Loucy (cell line): ENCODE data around the gene RHOC.

Experiments
- H2AFZ ChIP-seq: fragments of 200-600 bp; sonication (generic); 2 replicates; pipeline ENCODE4 v1.6.0; 2016; ENCODE audit warnings: antibody characterized with exemption, mild to moderate bottlenecking, low read length, moderate library complexity
- H3F3A ChIP-seq: fragments of 200-600 bp; 2 replicates; pipeline ENCODE4 v1.6.0; 2016; ENCODE audit warnings: antibody characterized with exemption, low read depth, mild to moderate bottlenecking
- H3K27me3 ChIP-seq: fragments of 200-600 bp; sonication (generic); 2 replicates; pipeline ENCODE4 v1.6.1; 2014; ENCODE audit warnings: low read length, mild to moderate bottlenecking; ENCODE audit not compliant: insufficient read depth, poor library complexity, severe bottlenecking
- H3K36me3 ChIP-seq: fragments of 200-600 bp; sonication (generic); 2 replicates; pipeline ENCODE4 v1.6.1; 2016; ENCODE audit warnings: low read length; ENCODE audit not compliant: insufficient read depth
- H3K4me1 ChIP-seq: fragments of 200-600 bp; sonication (generic); 2 replicates; pipeline ENCODE4 v1.5.1; 2014; ENCODE audit warnings: low read length, mild to moderate bottlenecking; ENCODE audit not compliant: insufficient read depth, poor library complexity, severe bottlenecking
- H3K4me2 ChIP-seq: fragments of 200-600 bp; sonication (generic); 2 replicates; pipeline ENCODE4 v1.6.0; 2014; ENCODE audit warnings: antibody characterized with exemption, low read length, low read depth, mild to moderate bottlenecking; ENCODE audit not compliant: poor library complexity, severe bottlenecking
- H3K4me3 ChIP-seq: fragments of 200-600 bp; sonication (generic); 2 replicates; pipeline ENCODE4 v1.5.1; 2014; ENCODE audit warnings: low read length, mild to moderate bottlenecking, mixed read lengths; ENCODE audit not compliant: poor library complexity, severe bottlenecking
- H3K79me2 ChIP-seq: fragments of 200-600 bp; sonication (generic); 2 replicates; pipeline ENCODE4 v1.6.1; 2014; ENCODE audit warnings: low read length; ENCODE audit not compliant: insufficient read depth
- H3K9ac ChIP-seq: fragments of 200-600 bp; sonication (generic); 2 replicates; pipeline ENCODE4 v1.6.0; 2014; ENCODE audit warnings: mild to moderate bottlenecking, low read depth, low read length, moderate library complexity; ENCODE audit not compliant: poor library complexity, severe bottlenecking
- H3K9me2 ChIP-seq: fragments of 200-600 bp; sonication (generic); replicated peaks from 2 replicates; pipeline ENCODE4 v1.6.1; 2016; ENCODE audit warnings: low read depth, low read length, mixed read lengths
- H3K9me3 ChIP-seq: fragments of 200-600 bp; sonication (generic); 2 replicates; pipeline ENCODE4 v1.6.1; 2014; ENCODE audit warnings: mild to moderate bottlenecking, antibody characterized with exemption, low read length, low read depth; ENCODE audit not compliant: insufficient read depth
- H4K20me1 ChIP-seq: fragments of 200-600 bp; sonication (generic); 2 replicates; pipeline ENCODE4 v1.6.0; 2014; ENCODE audit warnings: antibody characterized with exemption, low read length, mild to moderate bottlenecking; ENCODE audit not compliant: insufficient read depth, poor library complexity, severe bottlenecking
- EZH2phosphoT487 ChIP-seq: fragments of 200-600 bp; IDR thresholded peaks from 2 replicates; pipeline ENCODE4 v1.6.1; 2018; ENCODE audit warnings: antibody characterized with exemption, mild to moderate bottlenecking, moderate library complexity, borderline replicate concordance
- TF ChIP-seq, protein P1 (sequence below): fragments of 200-600 bp; sonication (generic); conservative IDR thresholded peaks from 2 replicates; pipeline ENCODE4 v1.5.1; 2014; ENCODE audit warnings: mild to moderate bottlenecking, antibody characterized with exemption, low read length

The RHOC gene

DNA sequence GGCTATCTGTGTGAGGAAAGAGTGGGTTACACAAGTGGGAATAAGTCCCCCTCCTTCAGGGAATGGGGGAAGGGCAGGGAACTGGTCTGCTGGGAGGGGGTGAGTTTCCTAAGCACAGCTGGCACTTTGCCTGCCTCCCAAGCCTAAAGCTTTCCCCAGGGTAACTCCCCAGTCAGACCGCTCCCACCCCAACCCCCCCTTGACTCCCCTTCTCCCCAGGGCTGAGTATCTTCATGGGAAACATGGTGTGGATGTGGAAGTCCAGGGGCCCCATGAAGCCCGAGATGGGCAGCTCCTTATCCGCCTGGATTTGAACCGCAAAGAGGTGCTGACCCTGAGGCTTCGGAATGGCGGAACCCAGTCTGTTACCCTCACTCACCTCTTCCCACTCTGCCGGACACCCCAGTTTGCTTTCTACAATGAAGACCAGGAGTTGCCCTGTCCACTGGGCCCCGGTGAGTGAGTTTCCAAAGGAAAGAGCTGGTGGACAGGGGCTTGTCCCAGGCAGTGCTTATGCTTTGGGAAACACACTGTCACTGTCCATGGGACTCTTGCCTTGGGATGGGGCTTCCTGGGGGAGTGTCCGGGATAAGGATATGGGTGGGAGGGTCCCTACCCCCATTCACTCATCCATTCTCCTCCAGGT, 17.6 kb downstream of the RHOC start:
- Histone ChIP-seq H4K20me1 (peaks cover 3% of the 10 kb centered on the region), H3K79me2 (0 out of 2 replicates have a peak, but pooled peaks cover 4% of the 10 kb centered on the region), H2AFZ (no peak overlapping the region), H3K36me3 (peaks cover 43% of the 10 kb centered on the region; the same call in 1 of the 2 replicates), H3K9me2 (no peaks in the 10 kb centered on the region), H3K4me1 (no peaks in the 10 kb centered on the region), H3K9ac (no peak overlapping the region), H3K9me3 (no peaks in the 10 kb centered on the region), H3K27me3 (no peaks in the 10 kb centered on the region), H3K4me3 (no peak overlapping the region), H3F3A (no peaks in the 10 kb centered on the region), H3K4me2 (no peak overlapping the region)
- TF ChIP-seq, protein P1, sequence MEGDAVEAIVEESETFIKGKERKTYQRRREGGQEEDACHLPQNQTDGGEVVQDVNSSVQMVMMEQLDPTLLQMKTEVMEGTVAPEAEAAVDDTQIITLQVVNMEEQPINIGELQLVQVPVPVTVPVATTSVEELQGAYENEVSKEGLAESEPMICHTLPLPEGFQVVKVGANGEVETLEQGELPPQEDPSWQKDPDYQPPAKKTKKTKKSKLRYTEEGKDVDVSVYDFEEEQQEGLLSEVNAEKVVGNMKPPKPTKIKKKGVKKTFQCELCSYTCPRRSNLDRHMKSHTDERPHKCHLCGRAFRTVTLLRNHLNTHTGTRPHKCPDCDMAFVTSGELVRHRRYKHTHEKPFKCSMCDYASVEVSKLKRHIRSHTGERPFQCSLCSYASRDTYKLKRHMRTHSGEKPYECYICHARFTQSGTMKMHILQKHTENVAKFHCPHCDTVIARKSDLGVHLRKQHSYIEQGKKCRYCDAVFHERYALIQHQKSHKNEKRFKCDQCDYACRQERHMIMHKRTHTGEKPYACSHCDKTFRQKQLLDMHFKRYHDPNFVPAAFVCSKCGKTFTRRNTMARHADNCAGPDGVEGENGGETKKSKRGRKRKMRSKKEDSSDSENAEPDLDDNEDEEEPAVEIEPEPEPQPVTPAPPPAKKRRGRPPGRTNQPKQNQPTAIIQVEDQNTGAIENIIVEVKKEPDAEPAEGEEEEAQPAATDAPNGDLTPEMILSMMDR = no peak
- no peak for TF ChIP-seq EZH2phosphoT487

DNA sequence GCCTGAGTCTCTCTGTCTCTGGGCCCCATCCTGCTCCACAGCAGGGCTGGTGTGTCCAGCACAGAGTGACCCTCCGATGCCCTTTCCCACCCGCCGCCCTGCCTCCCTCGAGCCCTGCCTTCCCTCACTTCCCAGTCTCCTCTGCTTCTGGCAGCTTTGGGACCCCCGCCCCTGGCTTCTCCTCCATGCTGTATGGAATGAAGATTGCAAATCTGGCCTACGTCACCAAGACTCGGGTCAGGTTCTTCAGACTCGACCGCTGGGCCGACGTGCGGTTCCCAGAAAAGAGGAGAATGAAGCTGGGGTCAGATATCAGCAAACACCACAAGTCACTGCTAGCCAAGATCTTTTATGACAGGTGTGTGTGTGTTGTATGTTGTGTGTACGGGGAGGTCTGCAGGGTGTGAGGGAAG, 18.1 kb downstream of the RHOC start:
- H3K27me3 ChIP-seq = no peaks in the 10 kb centered on the region
- no peaks in the 10 kb centered on the region for H3K9me3 ChIP-seq
- H3K36me3 ChIP-seq = peaks cover 38% of the 10 kb centered on the region; the same call in 1 of the 2 replicates
- no peak overlapping the region for H3K9ac ChIP-seq
- H2AFZ ChIP-seq = no peak overlapping the region
- H3F3A ChIP-seq = no peaks in the 10 kb centered on the region
- 0 out of 2 replicates have a peak, but pooled peaks cover 4% of the 10 kb centered on the region for H3K79me2 ChIP-seq
- H3K9me2 ChIP-seq = no peaks in the 10 kb centered on the region
- peaks cover 3% of the 10 kb centered on the region for H4K20me1 ChIP-seq
- no peak for TF ChIP-seq EZH2phosphoT487
- TF ChIP-seq, protein P1 = no peak
- H3K4me1 ChIP-seq = no peaks in the 10 kb centered on the region
- no peak overlapping the region for H3K4me2 ChIP-seq
- H3K4me3 ChIP-seq = no peak overlapping the region

DNA sequence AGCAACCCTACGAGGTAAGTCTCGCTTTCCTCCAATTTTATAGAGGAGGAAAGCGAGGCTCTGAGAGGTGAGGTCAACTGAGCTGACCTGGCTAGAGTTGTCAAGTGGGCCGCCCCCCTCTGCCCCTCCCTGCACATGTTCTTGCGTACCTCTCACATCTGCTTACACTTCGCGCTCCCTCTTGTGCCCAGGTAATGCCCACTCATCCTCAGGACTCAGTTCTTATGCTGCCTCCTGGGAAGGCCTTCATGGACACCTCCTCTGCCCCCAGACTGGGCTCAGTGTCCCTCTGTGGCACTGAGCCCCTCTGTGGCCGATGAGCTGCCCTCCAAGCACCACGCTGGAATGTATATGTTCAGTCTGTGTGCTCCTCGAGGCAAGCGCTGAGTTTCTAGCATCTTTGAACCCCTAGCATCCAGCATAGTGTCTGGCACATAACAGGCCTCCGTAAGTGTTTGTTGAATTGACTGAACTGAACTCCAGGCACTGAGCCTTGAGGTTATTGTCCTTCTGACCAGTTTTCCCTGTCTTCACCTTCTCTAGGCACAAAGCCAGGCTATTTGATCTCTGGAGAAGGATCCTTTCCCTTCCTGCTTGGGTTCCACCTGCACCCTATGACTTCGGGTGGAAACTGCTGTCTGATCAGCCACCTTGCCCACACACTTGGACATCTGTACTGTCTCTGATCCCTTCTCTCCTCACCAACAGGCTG, 19.0 kb downstream of the RHOC start:
- H3K36me3 ChIP-seq = peaks cover 30% of the 10 kb centered on the region; the same call in 1 of the 2 replicates
- peaks cover 9% of the 10 kb centered on the region; the same call in 1 of the 2 replicates for H3K79me2 ChIP-seq
- no peak overlapping the region for H2AFZ ChIP-seq
- H4K20me1 ChIP-seq = peaks cover 3% of the 10 kb centered on the region
- H3K4me1 ChIP-seq = no peaks in the 10 kb centered on the region
- H3K9ac ChIP-seq = peak overlapping the region; percentile 12
- no peaks in the 10 kb centered on the region for H3K27me3 ChIP-seq
- no peak overlapping the region for H3K4me2 ChIP-seq
- H3K4me3 ChIP-seq = no peak overlapping the region
- no peak for TF ChIP-seq EZH2phosphoT487
- TF ChIP-seq, protein P1 = no peak
- H3K9me2 ChIP-seq = no peaks in the 10 kb centered on the region
- no peaks in the 10 kb centered on the region for H3F3A ChIP-seq
- no peaks in the 10 kb centered on the region for H3K9me3 ChIP-seq
